HCT116 (cell line): ENCODE measurements around the gene NR6A1. TPM values are rescaled to one million over a fixed set of nuclear protein-coding genes. Genes with fewer than 3 reads are reported as not detected.

Source experiments
- ATAC-seq: fragments of 200-7000 bp; cut with Tn5 transposase; 2 replicates; pipeline ENCODE4 v1.9.1; 2020; ENCODE audit warnings: mild to moderate bottlenecking, moderate library complexity
- BruUV-seq: library from RNA; stranded (reverse); fragments of 400-500 nt; replicated peaks from 2 replicates; lab custom pipeline; 2021; lab: Mats Ljungman, UMichigan
- CTCF ChIA-PET: fragments of 300-600 bp; sonication (Branson Sonifier 250); formaldehyde crosslinking; loops from one replicate; lab custom pipeline; 2021; ENCODE audit warnings: antibody characterized with exemption; lab: Charles Lee
- POLR2A ChIA-PET: fragments of 300-600, 350-600 bp; sonication (Branson Sonifier 250); formaldehyde crosslinking; loops from one replicate; lab custom pipeline; 2021; ENCODE audit warnings: antibody characterized with exemption; lab: Charles Lee
- RAD21 ChIA-PET, 2 experiments: fragments of 300-600 bp; sonication (Branson Sonifier 250); formaldehyde crosslinking; loops; one replicate each; lab custom pipeline; 2023; ENCODE audit warnings: low total read pairs in 2 of 2; ENCODE audit not compliant: uncharacterized antibody in 2 of 2, unreplicated experiment in 2 of 2, low non-redundant PET in 1 of 2; lab: Charles Lee
- DNase-seq: peaks from one replicate; pipeline ENCODE4 v3.0.0-alpha.2; 2010; ENCODE audit warnings: low read depth, low spot score
- H2AFZ ChIP-seq: fragments of 200-600 bp; shearing (Covaris generic), sonication (generic); 2 replicates; pipeline ENCODE4 v1.6.1; 2017; ENCODE audit warnings: low read depth, mixed run types, mixed read lengths, antibody characterized with exemption, low read length; ENCODE audit not compliant: poor library complexity, severe bottlenecking
- H3K27ac ChIP-seq: 2 replicates; pipeline ENCODE4 v1.5.1; 2012; ENCODE audit warnings: low read depth, low read length
- H3K27me3 ChIP-seq: fragments of 200-600 bp; sonication (generic); 2 replicates; pipeline ENCODE4 v1.6.1; 2016; ENCODE audit warnings: mixed run types, low read length, mixed read lengths; ENCODE audit not compliant: insufficient read depth
- H3K36me3 ChIP-seq, 2 experiments: fragments of 200-500 bp in 1 of 2; fragments of 200-600 bp in 1 of 2; sonication (Bioruptor generic) in 1 of 2; sonication (generic) in 1 of 2; 2 replicates each; pipeline versions ENCODE4 v1.5.1 to v1.6.1; 2014 to 2016; ENCODE audit warnings: low read length in 2 of 2, inconsistent platforms in 1 of 2, mixed read lengths in 1 of 2, mixed run types in 1 of 2; ENCODE audit not compliant: insufficient read depth in 2 of 2, control insufficient read depth in 1 of 2
- H3K4me1 ChIP-seq, 2 experiments: fragments of 200-600 bp in 1 of 2; sonication (generic) in 1 of 2; 2 replicates each; pipeline versions ENCODE4 v1.5.1 to v1.6.1; 2012 to 2017; ENCODE audit warnings: low read length in 2 of 2, inconsistent platforms in 1 of 2, mild to moderate bottlenecking in 1 of 2, mixed read lengths in 1 of 2, mixed run types in 1 of 2, moderate library complexity in 1 of 2; ENCODE audit not compliant: insufficient read depth in 2 of 2, control insufficient read depth in 1 of 2
- H3K4me2 ChIP-seq: fragments of 200-600 bp; sonication (generic); 2 replicates; pipeline ENCODE4 v1.6.1; 2017; ENCODE audit warnings: mixed run types, low read length, mixed read lengths
- H3K4me3 ChIP-seq, 2 experiments: fragments of 200-600 bp in 1 of 2; sonication (generic) in 1 of 2; replicated peaks in 1 of 2; 2 replicates each; pipeline ENCODE4 v1.5.1; 2011 to 2016; ENCODE audit warnings: low read length in 2 of 2, control low read depth in 1 of 2, low read depth in 1 of 2, mild to moderate bottlenecking in 1 of 2, mixed read lengths in 1 of 2, mixed run types in 1 of 2
- H3K79me2 ChIP-seq: fragments of 200-600 bp; sonication (generic); 2 replicates; pipeline ENCODE4 v1.6.1; 2017; ENCODE audit warnings: mild to moderate bottlenecking, mixed run types, low read length, moderate library complexity, mixed read lengths; ENCODE audit not compliant: insufficient read depth
- H3K9ac ChIP-seq: fragments of 200-600 bp; sonication (generic); 2 replicates; pipeline ENCODE4 v1.6.1; 2016; ENCODE audit warnings: low read length, mixed read lengths
- H3K9me2 ChIP-seq: fragments of 200-600 bp; sonication (generic), shearing (Covaris generic); 2 replicates; pipeline ENCODE4 v1.6.1; 2017; ENCODE audit warnings: mixed run types, mild to moderate bottlenecking, moderate library complexity; ENCODE audit not compliant: insufficient read depth
- H3K9me3 ChIP-seq, 2 experiments: fragments of 200-500 bp in 1 of 2; fragments of 200-600 bp in 1 of 2; sonication (Bioruptor generic) in 1 of 2; sonication (generic) in 1 of 2; 2 replicates each; pipeline ENCODE4 v1.6.1; 2014 to 2017; ENCODE audit warnings: low read length in 2 of 2, mixed read lengths in 2 of 2, inconsistent platforms in 1 of 2, low read depth in 1 of 2, mild to moderate bottlenecking in 1 of 2, mixed run types in 1 of 2, moderate library complexity in 1 of 2; ENCODE audit not compliant: control insufficient read depth in 1 of 2, insufficient read depth in 1 of 2
- H4K20me1 ChIP-seq: fragments of 200-600 bp; sonication (generic), shearing (Covaris generic); 2 replicates; pipeline ENCODE4 v1.6.1; 2017; ENCODE audit warnings: mixed run types, mild to moderate bottlenecking, moderate library complexity; ENCODE audit not compliant: insufficient read depth
- CBX3 ChIP-seq: IDR thresholded peaks from 2 replicates; pipeline ENCODE4 v1.6.1; 2012; ENCODE audit warnings: low read depth
- CEBPB ChIP-seq: IDR thresholded peaks from 2 replicates; pipeline ENCODE4 v1.6.1; 2012; ENCODE audit warnings: low read depth
- CTCF ChIP-seq, 3 experiments: fragments of 200-600 bp in 1 of 3; sonication (generic) in 1 of 3; IDR thresholded peaks in 2 of 3; conservative IDR thresholded peaks in 1 of 3; 2 replicates each; pipeline ENCODE4 v1.5.1; 2012 to 2017; ENCODE audit warnings: low read depth in 2 of 3, low read length in 2 of 3, antibody characterized with exemption in 1 of 3, borderline replicate concordance in 1 of 3, control low read depth in 1 of 3, mild to moderate bottlenecking in 1 of 3, mixed read lengths in 1 of 3, mixed run types in 1 of 3, moderate library complexity in 1 of 3; ENCODE audit not compliant: insufficient read depth in 1 of 3
- EGR1 ChIP-seq: IDR thresholded peaks from 2 replicates; pipeline ENCODE4 v1.6.1; 2012; ENCODE audit warnings: low read depth
- ELF1 ChIP-seq: IDR thresholded peaks from 2 replicates; pipeline ENCODE4 v1.6.1; 2012; ENCODE audit warnings: low read depth, borderline replicate concordance
- EZH2 ChIP-seq: fragments of 200-600 bp; sonication (generic); IDR thresholded peaks from 2 replicates; pipeline ENCODE4 v1.6.1; 2017; ENCODE audit warnings: antibody characterized with exemption, mixed run types
- EZH2phosphoT487 ChIP-seq: fragments of 200-600 bp; IDR thresholded peaks from 2 replicates; pipeline ENCODE4 v1.6.1; 2018; ENCODE audit warnings: antibody characterized with exemption, borderline replicate concordance
- JUND ChIP-seq: IDR thresholded peaks from 2 replicates; pipeline ENCODE4 v1.6.1; 2012
- POLR2AphosphoS5 ChIP-seq: IDR thresholded peaks from 2 replicates; pipeline ENCODE4 v1.6.1; 2011; ENCODE audit warnings: mild to moderate bottlenecking, low read depth, low read length, moderate library complexity
- RAD21 ChIP-seq: IDR thresholded peaks from 2 replicates; pipeline ENCODE4 v1.6.1; 2012; ENCODE audit warnings: low read depth, mild to moderate bottlenecking
- REST ChIP-seq: IDR thresholded peaks from 2 replicates; pipeline ENCODE4 v1.6.1; 2012; ENCODE audit warnings: low read depth
- SP1 ChIP-seq: IDR thresholded peaks from 2 replicates; pipeline ENCODE4 v1.6.1; 2012; ENCODE audit warnings: low read depth
- TCF7L2 ChIP-seq: IDR thresholded peaks from 2 replicates; pipeline ENCODE4 v1.7.0; 2011; ENCODE audit warnings: borderline replicate concordance, inconsistent platforms; ENCODE audit not compliant: insufficient read depth, insufficient read length; ENCODE audit errors: extremely low read depth
- YY1 ChIP-seq: IDR thresholded peaks from 2 replicates; pipeline ENCODE4 v1.6.1; 2011; ENCODE audit warnings: low read length, low read depth, moderate library complexity, mild to moderate bottlenecking; ENCODE audit not compliant: insufficient replicate concordance; ENCODE audit errors: extremely low read depth
- intact Hi-C: fragments of 100-400 bp; cut with micrococcal nuclease; formaldehyde crosslinking; loops from 2 replicates; pipeline ENCODE4 v1.10.0; 2022
- total RNA-seq: library from RNA; stranded (reverse); gene quantifications from one replicate; pipeline ENCODE4 v1.2.1, GENCODE V29; 2021; ENCODE audit not compliant: unreplicated experiment

NR6A1 gene
- total RNA-seq, 1 experiment from 2014 or later: 9.9 TPM

- Histone ChIP-seq H3K4me3 (no peak overlapping the region), H3K4me2 (no peak overlapping the region), H3K9me2 (no peaks in the 10 kb centered on the region), H3K4me1 (no peaks in the 10 kb centered on the region), H4K20me1 (no peaks in the 10 kb centered on the region), H3K36me3 (no peaks in the 10 kb centered on the region), H3K9ac (no peak overlapping the region)
- ATAC-seq: no peak
- intact Hi-C loops: no loop called here
- BruUV-seq: no TSS peak
- ChIA-PET CTCF (interaction anchor here (3.8 kb wide), 1 partner anchor 11 kb away, joined by 16 read pairs; no protein-coding TSS in a partner anchor), POLR2A (no interaction called here)
- no peak for DNase-seq
- TF ChIP-seq YY1 (no peak), EGR1 (no peak), POLR2AphosphoS5 (no peak), TCF7L2 (no peak), SP1 (no peak), REST (no peak), CBX3 (no peak), CEBPB (no peak), EZH2phosphoT487 (no peak), JUND (no peak), ELF1 (no peak), EZH2 (no peak), RAD21 (no peak), CTCF (IDR thresholded peaks at IDR 0.05 in 2 of 3, conservative IDR thresholded peaks at IDR 0.05 in 1 of 3; ENCODE audit: borderline replicate concordance in 1 of 3, insufficient read depth in 1 of 3, low read depth in 2 of 3, low read length in 2 of 3) (no peak)
- TF ChIP-seq, all 23 proteins: peak for 0
- Histone ChIP-seq H3K9me3 (no peaks in the 10 kb centered on the region), H3K27ac (no peak overlapping the region), H2AFZ (no peak overlapping the region), H3K79me2 (no peaks in the 10 kb centered on the region), H3K27me3 (no peaks in the 10 kb centered on the region)
- RAD21 ChIA-PET: no interaction called here
These were observed 165.1 kb downstream of the NR6A1 start for GRCh38 chr9:124606027-124606426.
